GM12892 (cell line): Measurements from ENCODE around the gene ZNF324.

Experiments used
- POLR2AphosphoS5 ChIP-seq: IDR thresholded peaks from 2 replicates; pipeline ENCODE4 v1.6.1; 2011; ENCODE audit warnings: low read depth, low read length, control low read depth
- TAF1 ChIP-seq: IDR thresholded peaks from 2 replicates; pipeline ENCODE4 v1.6.1; 2011; ENCODE audit warnings: low read depth, mild to moderate bottlenecking, control low read depth, low read length, borderline replicate concordance

- no peak for TF ChIP-seq POLR2AphosphoS5
- no peak for TF ChIP-seq TAF1
Observed at GRCh38 chr19:58468216-58468839, 1.4 kb downstream of the ZNF324 start.
